NCI-H1105 (cell line): ENCODE measurements around the gene PIP4K2A.
A peak's percentile ranks its signal among the peaks of the same experiment; 100 is the strongest.
"Not testable (repeated sequence)": the region's sequence is repeated elsewhere in the genome, so short reads cannot be mapped to it uniquely, and the experiment has no call there.

Experiments used
- DNase-seq: peaks from one replicate; lab custom pipeline; 2025; lab: John Stamatoyannopoulos, UW

The PIP4K2A gene

DNA sequence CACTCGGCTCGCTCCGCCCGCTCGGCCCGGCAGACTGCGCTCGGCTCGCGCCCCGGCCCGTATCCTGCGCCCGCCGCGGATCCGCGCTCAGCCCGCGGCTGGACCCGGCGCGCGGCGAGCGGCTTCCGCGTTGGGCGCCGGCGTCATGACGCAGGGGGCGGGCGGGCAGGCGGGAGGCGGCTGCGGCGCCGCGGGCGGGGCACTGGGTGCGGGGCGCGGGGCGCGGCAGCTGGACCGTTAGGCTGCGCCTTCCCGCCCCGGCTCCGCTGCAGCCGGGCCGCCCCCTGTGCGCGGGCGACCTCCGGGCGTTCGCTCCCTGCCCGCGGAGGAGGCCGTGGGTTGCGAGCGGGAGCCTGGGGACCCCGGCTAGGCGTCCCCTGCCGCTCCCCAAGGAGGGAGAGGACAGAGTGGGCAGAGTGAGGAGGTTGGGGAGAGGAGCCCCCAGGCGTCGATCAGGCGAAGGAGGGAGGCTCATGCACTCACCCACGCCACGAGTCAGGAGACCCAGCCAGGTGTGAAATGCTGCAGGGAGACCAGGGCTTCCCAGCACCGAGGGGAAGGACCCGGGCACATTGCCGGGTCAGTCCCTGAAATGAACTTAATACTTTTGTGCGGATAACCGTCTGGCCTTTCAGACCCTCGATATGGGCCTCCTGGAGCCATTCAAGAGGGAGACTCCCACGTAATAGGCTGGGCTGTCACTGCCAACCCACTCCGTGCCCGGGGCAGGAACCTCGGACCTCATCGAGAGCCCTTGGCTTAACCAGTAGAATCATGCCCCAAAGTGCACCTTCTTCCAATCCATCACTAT lies at the start of gene PIP4K2A:
Gene PIP4K2A, minus strand, starts transcription at position 100 of the 811 bp plus-strand sequence. CDS start 252 bp downstream, outside the sequence.
- DNase-seq: peak; percentile 17

DNA sequence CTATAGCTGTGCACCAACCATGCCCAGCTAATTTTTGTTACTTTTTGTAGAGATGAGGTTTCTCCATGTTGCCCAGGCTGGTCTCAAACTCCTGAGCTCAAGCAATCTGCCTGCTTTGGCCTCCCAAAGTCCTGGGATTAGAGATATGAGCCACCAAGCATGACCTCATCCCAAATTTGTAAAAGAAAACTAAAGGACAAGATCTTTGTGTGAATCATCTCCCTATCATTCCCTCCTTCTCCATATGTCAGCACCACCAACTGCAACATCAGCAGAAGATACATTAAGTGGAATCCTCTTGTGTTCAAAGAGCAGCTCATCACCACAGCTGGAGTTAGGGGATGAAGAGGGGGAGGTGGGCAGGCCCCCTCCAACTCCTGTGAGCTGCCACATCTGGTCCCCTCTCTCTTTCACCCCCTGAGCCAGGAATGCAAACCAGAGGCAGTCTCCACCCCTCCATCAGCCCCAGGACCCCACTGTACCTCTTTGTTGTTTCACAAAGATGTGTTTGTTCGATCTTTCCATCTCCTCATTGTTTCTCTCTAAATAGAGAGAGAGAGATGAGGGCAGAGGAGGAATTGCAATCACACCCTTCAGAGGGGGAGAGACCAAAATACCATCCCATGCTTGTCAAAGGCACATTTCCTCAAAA lies 47.3 kb upstream of the PIP4K2A start:
- no peak for DNase-seq

DNA sequence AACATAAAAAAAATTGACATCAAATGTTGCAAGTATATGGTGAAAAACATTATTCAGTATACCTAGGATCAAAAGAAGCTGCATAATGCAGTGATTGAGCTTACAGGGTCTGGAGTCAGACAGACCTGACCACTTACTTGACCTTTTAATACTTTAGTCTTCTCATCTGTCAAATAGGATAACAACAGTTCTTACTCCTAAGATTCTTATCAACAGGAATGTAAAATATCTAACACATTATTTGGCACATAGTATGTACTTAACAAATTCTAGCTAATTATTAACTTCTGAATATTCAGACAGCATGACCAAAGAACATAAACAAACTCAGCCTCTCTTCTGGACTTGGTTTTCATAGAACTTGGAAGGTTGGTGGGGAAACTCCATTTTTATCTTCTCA lies 45.6 kb upstream of the PIP4K2A start:
- no peak for DNase-seq

DNA sequence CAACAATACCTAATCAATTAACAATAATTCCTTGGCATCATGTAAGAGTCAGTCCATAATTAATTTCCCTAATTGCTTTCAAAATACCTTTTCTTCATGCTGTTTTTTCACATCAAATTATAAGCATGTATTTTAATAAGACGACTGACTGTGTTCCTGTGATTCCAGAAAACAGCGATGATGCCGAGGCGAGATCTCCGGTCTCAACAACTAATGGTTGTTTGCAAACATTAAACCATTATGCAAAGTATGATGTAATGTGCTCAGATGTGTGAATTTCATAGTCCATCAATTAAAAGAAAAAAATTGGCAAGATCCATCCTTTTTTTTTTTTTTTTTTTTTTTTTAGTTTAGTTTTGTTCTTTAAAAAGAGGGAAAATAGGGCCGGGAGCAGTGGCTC lies 44.5 kb upstream of the PIP4K2A start:
- DNase-seq: no peak

DNA sequence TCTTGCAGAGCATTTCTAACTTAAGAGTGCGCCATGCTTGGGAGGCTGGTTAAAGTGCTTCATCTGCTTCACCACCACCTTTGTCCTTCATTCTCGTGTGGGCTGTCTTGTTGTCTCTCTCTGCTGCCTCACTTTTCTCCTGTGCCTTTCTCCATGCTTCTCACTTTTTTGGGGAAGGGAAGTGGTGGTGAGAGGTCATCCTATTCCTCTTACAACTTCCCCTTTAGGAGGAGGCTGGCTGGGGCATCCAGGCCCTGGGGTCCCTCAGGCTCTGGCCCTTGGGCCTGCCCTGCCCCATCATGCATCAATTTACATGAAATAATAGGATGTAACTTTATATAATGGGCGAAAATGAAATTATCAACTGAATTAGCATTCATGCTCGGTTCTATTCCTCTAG lies 39.9 kb upstream of the PIP4K2A start:
- no peak for DNase-seq

DNA sequence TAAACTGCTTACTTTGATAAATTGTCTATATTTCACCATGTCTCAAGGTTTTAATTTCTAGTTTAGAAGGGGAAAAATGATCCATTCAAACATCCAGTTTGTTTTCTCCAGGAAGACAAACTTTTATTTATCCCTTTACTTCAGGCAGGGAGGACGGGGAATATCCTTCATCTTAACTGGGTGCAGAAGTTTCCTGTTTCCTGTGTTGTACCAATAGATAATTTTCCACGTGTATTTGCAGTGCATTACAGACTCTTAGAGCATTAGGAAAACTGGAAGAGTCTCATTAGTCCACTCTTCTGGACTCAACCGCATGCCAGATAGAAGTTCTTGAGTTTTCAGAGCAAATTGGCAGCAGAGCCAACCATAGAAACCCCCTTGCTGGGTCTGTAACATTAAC lies 39.4 kb upstream of the PIP4K2A start:
- DNase-seq: no peak

DNA sequence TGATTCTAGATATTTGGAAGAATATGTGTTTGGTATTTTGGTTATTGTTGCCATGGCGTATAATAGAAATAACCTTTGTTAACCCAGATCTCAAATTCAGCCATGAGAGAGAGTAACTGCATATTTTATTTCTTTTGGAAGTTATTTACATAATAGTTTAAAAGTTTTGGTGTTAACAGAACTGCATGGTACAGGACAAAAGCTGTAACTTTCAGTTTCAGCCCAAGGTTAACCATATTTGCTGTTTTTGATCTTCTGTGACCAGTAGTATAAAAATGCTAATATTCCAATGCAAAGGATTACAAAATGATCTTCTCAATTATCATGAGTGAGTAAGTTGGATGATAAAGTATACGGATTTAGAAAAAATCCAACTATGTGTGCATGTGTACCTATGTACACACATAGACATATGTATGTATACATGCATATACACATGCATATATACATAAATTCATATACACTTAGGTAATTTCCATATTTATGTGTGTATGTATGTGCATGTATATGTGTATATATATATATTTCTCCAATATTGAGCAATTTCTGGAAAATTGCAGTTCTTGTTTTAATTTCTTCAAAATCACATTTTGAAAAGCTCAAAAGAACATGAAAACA lies 38.0 kb upstream of the PIP4K2A start:
- no peak for DNase-seq

DNA sequence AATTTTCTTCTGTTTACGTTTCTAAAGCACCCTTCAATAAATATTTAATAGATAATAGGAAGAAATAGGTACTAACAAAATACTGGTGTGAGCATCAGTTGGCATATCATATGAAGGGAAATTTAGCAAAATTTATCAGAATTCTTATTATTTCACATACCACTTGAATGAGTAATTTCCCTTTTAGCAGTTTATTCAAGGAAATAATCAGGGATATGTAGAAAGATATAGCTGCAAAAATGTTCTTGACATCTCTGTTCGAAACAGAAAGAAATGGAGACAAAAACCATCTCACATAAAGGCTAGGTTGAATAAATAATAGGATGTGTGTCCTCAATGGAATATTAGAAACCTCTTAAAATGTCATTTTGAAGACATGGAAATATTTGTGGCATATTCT lies 35.8 kb upstream of the PIP4K2A start:
- DNase-seq: no peak

DNA sequence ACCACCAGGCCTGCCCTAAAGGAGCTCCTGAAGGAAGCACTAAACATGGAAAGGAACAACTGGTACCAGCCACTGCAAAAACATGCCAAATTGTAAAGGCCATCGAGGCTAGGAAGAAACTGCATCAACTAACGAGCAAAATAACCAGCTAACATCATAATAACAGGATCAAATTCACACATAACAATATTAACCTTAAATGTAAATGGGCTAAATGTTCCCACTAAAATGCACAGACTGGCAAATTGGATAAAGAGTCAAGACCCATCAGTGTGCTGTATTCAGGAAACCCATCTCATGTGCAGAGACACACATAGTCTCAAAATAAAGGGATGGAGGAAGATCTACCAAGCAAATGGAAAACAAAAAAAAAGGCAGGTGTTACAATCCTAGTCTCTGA lies 30.5 kb upstream of the PIP4K2A start:
- DNase-seq: not testable (repeated sequence)

DNA sequence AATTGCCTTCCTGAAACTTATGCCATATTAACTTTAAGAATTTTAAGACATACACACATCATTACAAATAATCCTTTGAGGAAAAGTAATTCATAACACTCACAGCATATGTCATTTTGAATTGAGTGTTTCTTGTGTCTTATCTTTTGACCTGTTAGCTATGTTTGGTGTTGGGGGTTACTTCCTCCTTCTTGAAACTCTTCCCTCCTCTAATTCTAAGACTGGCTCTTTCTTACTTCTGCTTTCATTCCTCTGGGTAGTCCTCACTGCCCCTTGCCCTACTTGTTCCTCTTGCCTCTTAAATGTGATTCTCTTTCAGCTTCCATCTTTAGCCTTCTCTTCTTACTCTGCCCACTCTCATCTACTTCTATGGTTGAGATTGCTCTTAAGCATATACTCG lies 28.3 kb upstream of the PIP4K2A start:
- DNase-seq: no peak

DNA sequence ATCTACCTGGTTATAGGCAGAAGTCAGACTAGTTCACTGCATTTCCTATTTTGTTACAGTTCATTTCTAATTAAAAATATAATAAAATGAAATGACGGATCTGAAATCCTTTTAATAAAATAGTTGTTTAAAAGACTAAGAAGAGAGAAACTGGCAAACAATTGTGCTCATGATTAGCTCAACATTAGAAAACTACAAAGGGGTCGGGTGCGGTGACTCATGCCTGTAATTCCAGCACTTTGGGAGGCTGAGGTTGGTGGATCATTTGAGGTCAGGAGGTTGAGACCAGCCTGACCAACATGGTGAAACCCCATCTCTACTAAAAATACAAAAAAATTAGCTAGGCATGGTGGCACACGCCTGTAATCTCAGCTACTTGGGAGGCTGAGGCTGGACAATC lies 27.3 kb upstream of the PIP4K2A start:
- DNase-seq: not testable (repeated sequence)

DNA sequence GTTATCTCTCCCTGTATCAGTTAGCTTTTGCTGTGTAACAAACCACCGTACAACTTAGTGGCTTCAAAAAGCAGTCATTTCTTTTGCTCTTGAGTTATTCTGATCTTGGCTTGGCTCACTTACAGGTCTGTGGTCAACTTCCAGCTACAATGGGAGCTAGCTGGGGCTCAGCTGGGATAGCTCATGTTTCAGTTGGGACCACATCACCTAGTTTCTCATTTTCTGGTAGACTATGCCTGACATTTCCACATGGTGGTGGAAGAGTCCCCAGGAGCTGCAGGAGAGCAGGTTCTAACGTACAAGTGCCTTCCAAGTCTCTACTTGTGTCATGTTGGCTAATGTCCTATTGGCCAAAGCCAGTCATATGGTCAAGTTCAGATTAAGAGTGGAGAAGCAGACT lies 25.8 kb upstream of the PIP4K2A start:
- no peak for DNase-seq

DNA sequence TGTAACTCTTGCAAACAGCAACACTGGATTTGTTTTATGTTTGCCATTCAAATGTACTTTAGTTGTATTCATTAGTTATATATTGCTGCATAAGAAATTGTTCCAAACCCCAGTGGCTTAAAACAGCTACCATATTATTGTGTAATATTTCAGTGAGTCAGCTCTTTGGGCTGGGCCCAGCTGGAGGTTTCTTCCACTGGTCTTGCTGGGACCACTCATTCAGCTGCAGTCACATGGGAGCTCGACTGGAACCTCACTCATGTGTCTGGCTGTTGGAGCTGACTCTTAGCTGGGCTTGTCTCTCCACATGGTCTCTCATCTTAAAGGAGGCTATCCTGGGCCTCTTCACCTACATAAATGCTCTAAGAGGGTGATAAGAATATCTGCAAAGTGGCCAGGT lies 23.2 kb upstream of the PIP4K2A start:
- no peak for DNase-seq

DNA sequence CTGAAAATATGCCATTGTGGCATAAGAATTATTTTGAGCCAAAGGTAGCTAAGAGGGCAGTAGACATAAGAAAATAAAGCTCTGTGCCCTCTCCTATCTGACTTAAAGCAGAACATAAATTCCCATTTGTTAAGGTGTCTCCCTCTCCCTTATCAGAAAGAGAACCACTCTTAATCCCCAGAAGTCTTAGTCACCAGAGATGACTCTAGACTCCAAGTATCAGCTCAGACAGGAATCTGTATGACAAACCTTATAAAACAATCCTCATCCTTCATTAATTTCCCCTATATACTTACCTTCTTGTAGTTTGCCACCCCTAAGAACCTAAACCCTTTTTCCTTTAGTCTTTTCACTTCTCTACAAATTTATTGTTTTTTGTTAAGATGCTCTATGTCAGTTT lies 21.8 kb upstream of the PIP4K2A start:
- DNase-seq: no peak

DNA sequence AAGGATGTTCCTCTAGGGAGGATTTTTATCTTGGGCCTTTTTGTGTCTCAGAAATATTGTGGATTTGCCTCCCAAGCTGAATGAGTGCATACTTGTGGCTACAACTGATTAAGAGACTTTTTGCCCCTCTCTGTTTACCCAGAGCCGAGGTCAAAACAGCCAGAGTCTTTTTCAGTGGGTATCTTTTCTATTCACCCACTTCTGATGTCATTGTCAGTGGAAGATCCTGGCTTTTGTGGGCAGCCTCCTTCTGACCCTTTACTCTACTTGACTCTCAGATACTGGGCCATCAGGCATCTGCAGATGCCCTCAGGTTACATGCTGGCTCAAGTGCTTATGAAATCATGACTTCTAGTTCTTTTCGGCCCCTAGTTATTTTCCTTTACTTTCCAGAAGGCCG lies 19.6 kb upstream of the PIP4K2A start:
- DNase-seq: no peak

DNA sequence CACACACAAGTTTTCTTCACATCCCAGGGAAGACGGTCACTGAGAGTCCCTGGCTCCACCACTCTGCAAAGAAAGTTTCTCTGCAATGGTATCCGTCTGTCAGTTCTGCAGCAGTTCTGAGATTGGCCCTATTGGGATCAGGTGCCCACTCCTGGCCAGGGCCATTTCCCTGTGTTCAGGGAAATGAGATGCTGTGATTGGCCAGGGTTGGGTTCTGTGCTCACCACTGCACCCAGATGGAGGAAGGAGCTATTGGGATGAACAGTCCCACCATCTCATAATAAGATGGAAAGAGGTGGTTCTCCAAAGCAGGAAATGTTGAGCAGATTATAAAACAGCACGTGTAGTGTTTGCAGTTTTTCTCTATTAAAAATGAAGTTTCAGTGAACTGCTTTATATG lies 13.3 kb upstream of the PIP4K2A start:
- DNase-seq: no peak

DNA sequence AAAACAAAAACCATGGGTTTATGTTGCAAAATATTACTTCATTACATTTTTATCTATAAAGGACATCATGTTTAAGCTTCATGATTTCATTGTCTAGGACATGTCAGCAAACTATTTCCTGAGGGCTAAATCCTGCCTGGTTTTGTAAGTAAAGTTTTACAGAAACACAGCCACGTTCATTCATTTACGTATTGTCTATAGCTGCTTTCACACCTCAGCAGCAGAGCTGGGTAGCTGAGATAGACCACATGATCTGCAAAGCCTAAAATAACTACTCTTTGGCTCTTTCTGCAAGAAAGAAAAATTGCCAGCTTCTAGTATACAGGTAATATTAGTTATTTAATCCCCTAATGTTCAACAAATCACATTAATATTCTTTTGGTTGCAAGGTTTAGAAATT lies 12.7 kb upstream of the PIP4K2A start:
- no peak for DNase-seq

DNA sequence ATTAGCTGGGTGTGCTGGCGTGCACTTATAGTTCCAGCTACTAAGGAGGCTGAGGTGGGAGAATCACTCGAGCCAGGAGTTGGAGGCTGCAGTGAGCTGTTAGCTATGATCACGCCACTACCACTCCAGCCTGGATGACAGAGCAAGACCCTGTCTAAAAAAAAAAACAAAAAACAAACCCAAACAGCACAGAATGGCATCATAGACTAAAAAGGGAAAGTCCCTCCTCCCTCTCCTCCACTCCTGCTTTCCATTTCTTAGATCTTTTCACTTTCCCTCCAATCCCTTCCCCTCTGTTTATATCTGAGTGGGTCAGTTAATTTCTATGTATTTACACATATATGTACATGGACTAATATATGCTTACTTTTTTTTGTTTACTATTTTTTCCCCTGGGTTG lies 10.4 kb upstream of the PIP4K2A start:
- no peak for DNase-seq

DNA sequence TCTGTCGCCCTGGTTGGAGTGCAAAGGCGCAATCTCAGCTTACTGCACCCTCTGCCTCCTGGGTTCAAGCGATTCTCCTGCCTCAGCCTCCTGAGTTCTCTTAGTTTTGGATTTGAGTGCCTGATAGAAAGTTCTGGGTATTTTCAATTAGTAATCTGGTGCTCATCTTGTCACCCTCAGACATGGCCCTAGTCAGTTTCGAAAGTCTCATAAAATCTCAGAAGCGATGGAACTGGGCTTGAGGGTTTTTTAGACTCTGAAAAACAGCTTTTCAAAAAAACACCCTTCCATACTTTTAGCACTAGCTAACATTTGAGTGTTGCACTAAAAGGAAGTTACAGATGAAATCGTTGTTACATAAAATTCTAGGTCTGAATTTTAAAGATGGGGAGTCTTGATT lies 9.4 kb upstream of the PIP4K2A start:
- no peak for DNase-seq

DNA sequence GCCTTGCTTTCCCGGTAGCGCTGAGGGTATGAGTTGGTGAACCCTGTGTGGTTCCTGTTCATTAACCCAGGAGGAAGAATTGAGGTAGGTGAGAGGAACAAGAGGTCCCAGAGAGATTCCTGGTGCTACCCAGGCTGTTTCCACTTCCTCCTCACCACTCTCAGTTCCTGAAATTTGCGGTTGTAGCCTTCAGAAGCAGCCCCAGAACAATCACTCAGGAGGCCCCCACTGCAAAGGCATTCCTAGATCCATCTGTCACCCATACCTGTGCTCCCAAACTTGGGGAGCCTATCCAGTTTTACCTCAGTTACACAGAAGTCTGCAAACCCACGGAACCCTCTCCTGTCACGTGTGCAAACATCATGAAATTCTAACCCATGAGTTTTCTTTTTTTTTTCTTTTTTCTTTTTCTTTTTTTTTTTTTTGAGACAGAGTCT lies 9.0 kb upstream of the PIP4K2A start:
- DNase-seq: no peak

DNA sequence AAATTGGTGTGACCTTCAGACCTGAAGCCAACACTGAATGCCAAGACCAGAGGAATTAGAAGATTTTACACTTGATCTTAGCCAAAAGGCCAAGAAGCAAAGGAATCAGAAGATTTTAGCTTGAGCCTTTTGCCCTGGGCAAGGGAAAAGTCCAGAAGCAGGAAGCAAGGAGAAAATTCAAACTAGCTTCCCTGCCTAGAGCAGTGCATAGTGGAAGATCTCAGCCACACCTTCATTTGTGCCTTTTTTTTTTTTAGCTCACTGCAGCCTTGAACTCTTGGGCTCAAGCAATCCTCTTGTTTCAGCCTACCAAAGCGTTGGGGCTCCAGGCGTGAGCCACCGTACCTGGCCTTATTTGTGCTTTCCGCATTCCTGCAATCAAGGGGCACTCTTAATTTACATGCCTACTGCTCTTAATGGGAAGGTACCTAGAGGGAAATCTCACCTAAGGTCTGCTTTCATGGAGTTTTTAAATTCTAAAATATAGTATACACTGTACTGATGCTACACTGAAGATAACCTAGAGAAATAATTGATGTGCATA lies 8.3 kb upstream of the PIP4K2A start:
- no peak for DNase-seq

DNA sequence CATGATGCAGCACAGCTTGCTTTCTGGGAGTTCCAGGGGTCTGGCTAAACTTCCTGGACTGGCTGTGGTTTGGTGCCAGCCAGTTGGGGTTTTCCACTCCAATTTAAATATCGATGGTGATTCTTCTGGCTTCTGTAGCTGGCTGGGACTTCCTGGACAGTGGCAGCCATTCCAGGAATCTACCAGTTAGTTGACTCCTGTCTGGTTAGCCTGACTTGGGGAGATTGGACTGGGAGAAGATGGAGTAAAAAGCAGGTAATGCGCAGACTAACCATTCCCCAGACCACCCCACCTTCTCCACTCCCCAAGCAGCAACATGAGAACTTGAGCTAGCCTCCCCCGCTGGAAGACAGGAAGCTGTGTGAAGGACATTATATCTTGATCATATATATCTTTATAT lies 6.3 kb upstream of the PIP4K2A start:
- DNase-seq: no peak
